GM21390 (cell line): Measurements from ENCODE around the gene DMBX1.

Source experiments
- ATAC-seq: cut with Tn5 transposase; IDR thresholded peaks from one replicate; pipeline ENCODE4 v1.9.1; 2021; ENCODE audit not compliant: unreplicated experiment

DMBX1 gene

GRCh38 chr1:46522969-46523320 is 33.3 kb downstream of the DMBX1 start:
- no peak for ATAC-seq

- ATAC-seq: no peak
These were observed 34.1 kb downstream of the DMBX1 start for GRCh38 chr1:46523496-46524353.

DNA sequence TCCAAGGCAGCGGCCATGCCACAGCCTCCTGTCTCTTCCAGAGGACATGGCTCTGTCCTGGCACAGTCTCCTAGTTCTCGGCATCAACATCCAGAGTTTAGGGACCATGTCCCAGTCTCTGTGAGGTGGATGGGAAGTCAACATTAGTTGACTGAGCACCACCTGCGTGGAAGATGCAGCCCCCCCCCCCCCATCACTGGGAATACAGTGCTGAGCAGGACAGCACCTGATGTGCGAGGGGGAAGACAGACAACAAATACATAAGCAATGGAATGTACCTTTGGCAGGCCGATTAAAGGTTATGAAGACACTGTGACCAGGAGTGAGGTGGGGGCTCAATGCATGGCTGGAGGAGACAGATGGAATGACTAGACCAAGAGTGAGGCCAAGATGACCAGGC is 35.2 kb downstream of the DMBX1 start:
- no peak for ATAC-seq

GRCh38 chr1:46525253-46525983 is 35.8 kb downstream of the DMBX1 start:
- ATAC-seq: no peak

- no peak for ATAC-seq
These were observed 36.5 kb downstream of the DMBX1 start for GRCh38 chr1:46526013-46526690.

- no peak for ATAC-seq
These were observed 37.2 kb downstream of the DMBX1 start for GRCh38 chr1:46526691-46527291.

DNA sequence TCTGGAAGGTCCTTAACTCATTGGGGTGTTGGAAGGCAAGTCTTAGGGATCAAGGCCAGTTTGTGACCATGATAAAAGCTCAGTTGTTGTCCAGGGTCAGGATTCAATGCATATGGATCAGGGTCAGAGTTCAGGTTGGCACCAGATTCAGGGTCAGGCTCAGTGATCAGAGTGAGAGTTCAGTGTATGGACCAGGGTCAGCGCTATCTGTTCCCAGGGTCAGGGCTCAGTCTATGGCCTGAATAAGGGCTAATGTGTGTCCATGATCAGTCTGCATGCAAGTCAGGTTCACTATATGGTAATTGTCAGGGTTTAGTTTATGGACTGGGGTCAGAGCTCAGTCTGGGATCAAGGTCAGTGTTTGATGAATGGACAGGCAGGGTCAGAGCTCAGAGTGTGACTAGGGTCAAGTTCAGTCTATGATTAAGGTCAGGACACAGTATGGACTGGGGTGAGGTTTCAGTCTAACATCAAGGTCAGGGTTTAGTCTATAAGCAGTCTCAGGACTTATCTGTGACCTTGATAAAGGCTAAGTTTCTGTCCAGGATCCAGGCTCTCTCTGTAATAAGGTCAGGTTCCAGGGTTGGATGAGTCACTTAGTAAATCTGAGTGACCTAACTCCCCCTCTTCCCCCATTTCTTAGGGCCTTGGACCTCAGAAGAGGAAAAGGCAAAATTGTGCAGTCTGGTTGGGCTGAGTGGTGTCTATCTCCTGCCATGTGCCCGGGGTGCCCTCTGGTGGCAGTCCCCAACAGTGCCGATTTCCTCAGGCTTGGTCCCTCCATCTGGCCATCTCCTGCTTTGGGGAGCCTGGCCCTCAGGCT is 38.0 kb downstream of the DMBX1 start:
- peak; percentile 62 for ATAC-seq

GRCh38 chr1:46528297-46528955 is 38.8 kb downstream of the DMBX1 start:
- no peak for ATAC-seq

DNA sequence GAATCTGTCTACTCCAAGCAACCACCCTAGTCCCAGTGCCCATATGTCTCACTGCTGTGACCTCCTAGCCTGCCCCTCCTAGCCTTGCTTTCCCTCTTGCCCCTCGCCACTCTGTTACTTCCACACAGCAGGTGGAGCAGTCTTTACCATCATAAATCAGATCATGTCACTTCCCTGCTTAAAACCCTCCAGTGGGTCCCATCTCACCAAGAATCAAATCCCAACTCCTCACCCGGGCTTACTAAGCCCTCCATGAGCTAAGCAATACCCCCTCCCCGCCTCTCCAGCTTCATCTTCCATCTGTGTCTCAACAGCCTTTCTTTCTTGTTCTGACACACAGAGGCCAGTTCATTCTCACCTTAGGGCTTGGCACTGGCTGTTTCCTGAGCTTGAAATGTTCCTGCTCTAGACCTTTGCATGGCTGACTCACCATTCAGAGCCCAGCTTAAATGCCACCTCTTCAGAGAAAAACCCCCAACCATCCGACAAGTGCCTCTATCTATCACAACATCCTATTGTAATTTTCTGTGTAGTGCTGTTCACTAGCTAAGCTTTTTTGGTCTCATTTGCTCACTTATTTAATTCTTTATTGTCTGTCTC is 39.5 kb downstream of the DMBX1 start:
- ATAC-seq: no peak

GRCh38 chr1:46530311-46530710 is 40.7 kb downstream of the DMBX1 start:
- ATAC-seq: no peak

DNA sequence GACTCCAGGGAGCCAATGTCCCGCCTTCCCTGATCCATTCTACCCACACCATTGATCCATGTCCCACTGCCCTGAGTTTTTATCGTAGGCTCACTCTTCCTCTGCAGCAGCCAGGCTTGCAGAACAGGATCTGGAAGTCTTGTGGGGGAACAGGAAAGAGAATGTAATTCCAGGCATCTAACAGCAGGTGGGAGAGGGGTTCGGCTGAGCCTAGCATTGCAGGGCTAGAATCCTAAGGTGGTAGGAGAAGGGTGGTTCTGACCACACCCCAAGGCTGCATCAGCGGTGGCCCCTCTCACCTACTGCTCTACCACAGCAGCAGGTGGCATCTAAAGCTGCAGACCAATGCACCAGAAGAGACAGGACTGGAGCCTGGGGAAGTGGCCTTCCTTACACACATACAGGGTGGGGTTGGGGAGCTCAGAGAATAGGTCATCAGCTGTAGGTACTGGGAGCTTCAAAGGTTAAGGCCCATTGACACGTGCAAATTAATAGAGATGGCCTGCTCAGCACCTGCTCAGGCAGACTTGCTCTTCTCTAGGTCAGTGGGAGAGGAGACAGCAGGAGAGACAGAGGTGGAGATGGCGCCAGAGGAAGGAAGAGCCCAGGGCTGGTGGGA is 41.3 kb downstream of the DMBX1 start:
- ATAC-seq: no peak

DNA sequence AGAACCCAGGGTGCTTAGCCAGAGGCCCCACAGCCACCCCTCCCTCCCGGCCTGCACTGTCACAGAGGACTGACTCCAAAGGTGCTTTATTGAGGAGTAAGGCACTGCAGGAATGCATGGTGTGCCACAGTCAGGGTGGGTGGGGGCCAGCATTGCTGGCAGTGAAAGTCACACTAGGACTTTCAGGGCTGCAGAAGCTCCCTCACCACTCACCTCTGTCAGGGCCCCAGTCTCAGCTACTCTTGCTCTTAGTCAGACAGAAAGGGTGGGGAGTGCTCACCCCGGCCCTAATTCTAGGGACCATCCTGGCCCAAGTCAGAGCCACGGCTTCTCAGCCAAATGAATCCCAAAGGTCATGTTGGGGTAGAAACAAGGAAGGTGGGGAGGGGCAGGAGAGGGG is 42.5 kb downstream of the DMBX1 start:
- no peak for ATAC-seq

DNA sequence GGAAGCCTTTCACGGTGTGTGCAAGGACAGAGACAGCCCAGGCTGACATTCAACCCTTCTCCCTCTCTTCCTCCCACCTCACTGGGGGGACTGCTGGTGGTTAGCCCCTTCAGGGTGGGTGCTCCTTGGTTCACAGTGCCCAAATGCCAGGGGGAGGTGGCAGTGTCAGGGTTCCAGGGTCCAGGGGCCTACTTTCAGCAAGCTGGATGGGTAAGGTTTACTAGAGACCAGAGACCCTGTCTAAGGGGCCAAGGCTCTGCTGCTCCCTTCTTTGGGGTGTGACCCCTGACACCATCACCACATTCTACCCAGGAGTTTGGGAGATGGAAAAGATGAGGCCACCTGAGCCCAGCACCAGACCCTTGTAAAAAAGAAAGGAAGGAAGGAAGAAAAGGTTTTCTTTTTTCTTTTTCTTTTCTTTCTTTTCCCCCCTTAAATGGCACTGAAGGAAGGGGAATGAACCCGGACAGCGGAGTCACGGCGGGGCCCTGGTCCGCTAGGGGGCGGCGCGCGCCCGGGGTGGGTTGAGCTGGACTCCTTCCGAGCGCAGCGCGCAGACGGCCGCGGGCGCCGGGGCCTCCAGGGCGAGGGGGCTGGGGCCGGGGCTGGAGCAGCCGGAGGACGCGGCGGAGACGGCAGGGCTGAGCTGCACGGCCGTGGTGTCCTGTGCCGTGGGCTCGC is 43.0 kb downstream of the DMBX1 start:
- ATAC-seq: no peak

- no peak for ATAC-seq
These were observed 43.7 kb downstream of the DMBX1 start for GRCh38 chr1:46533179-46533864.

GRCh38 chr1:46535063-46535462 is 45.4 kb downstream of the DMBX1 start:
- ATAC-seq: no peak

GRCh38 chr1:46536527-46536926 is 46.9 kb downstream of the DMBX1 start:
- no peak for ATAC-seq

DNA sequence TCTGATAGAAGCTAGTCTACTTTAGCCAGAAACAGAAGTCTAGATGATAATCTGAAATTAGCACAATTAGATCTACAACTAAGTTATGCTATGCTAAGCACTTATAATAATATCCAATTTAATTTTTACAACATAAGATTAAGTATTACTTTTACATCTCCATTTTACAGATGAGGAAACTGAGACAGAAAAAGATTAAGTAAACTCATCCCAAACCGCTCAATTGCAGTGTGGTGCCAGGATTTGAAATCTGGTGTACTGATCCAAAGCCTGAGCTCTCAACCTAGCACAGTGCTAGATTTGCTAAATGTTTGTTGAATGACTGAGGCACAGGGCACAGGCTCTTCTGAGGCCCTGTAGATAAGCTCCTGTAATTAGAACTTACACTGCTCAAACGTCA is 48.0 kb downstream of the DMBX1 start:
- ATAC-seq: no peak

- no peak for ATAC-seq
These were observed 48.5 kb downstream of the DMBX1 start for GRCh38 chr1:46538147-46538546.
